ENCODE measurements around the gene STK32A.

DNA sequence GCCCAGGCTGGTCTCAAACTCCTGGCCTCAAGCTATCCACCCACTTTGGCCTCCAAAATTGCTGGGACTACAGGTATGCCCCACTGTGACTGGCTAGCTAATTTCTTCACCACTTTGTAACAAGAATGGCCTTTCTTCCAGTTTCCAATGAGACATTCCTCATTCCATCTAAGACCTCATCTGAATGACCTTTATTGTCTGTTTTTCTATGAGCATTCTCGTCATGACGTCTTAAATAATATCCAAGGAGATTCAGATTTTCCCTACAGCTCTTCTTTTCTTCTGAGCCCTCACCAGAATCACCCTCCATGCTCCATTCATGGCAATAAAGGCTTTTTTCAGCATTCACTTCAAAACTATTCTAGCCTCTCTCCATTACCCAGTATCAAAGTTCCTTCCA lies 30.2 kb upstream of the STK32A start:
- TF ChIP-seq, protein P1, sequence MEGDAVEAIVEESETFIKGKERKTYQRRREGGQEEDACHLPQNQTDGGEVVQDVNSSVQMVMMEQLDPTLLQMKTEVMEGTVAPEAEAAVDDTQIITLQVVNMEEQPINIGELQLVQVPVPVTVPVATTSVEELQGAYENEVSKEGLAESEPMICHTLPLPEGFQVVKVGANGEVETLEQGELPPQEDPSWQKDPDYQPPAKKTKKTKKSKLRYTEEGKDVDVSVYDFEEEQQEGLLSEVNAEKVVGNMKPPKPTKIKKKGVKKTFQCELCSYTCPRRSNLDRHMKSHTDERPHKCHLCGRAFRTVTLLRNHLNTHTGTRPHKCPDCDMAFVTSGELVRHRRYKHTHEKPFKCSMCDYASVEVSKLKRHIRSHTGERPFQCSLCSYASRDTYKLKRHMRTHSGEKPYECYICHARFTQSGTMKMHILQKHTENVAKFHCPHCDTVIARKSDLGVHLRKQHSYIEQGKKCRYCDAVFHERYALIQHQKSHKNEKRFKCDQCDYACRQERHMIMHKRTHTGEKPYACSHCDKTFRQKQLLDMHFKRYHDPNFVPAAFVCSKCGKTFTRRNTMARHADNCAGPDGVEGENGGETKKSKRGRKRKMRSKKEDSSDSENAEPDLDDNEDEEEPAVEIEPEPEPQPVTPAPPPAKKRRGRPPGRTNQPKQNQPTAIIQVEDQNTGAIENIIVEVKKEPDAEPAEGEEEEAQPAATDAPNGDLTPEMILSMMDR (IDR thresholded peaks at IDR 0.05 in 2 of 3, conservative IDR thresholded peaks at IDR 0.05 in 1 of 3; ENCODE audit: borderline replicate concordance in 1 of 3, insufficient read depth in 1 of 3, low read depth in 2 of 3, low read length in 2 of 3), result no peak
- TF ChIP-seq CEBPB (IDR thresholded peaks at IDR 0.05; ENCODE audit: low read depth) (no peak), POLR2A (IDR thresholded peaks at IDR 0.05; ENCODE audit: borderline replicate concordance, extremely low read depth, insufficient read depth, insufficient read length) (no peak), EZH2 (IDR thresholded peaks at IDR 0.05) (no peak)
- TF ChIP-seq, protein P2, sequence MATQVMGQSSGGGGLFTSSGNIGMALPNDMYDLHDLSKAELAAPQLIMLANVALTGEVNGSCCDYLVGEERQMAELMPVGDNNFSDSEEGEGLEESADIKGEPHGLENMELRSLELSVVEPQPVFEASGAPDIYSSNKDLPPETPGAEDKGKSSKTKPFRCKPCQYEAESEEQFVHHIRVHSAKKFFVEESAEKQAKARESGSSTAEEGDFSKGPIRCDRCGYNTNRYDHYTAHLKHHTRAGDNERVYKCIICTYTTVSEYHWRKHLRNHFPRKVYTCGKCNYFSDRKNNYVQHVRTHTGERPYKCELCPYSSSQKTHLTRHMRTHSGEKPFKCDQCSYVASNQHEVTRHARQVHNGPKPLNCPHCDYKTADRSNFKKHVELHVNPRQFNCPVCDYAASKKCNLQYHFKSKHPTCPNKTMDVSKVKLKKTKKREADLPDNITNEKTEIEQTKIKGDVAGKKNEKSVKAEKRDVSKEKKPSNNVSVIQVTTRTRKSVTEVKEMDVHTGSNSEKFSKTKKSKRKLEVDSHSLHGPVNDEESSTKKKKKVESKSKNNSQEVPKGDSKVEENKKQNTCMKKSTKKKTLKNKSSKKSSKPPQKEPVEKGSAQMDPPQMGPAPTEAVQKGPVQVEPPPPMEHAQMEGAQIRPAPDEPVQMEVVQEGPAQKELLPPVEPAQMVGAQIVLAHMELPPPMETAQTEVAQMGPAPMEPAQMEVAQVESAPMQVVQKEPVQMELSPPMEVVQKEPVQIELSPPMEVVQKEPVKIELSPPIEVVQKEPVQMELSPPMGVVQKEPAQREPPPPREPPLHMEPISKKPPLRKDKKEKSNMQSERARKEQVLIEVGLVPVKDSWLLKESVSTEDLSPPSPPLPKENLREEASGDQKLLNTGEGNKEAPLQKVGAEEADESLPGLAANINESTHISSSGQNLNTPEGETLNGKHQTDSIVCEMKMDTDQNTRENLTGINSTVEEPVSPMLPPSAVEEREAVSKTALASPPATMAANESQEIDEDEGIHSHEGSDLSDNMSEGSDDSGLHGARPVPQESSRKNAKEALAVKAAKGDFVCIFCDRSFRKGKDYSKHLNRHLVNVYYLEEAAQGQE (IDR thresholded peaks at IDR 0.05; ENCODE audit: low read depth), result no peak
